ENCODE data around the gene KCNH3. TPM values are rescaled to one million over a fixed set of nuclear protein-coding genes. Genes with fewer than 3 reads are reported as not detected.
"Not testable (repeated sequence)": the region's sequence is repeated elsewhere in the genome, so short reads cannot be mapped to it uniquely, and the experiment has no call there.

The KCNH3 gene
- total RNA-seq, 2 donors from 2014 or later = 1.3 to 1.6 TPM

- Histone ChIP-seq H3K36me3 (replicated peaks in 1 of 2; ENCODE audit: insufficient read depth in 1 of 2, low read depth in 2 of 2) (no peaks in the 10 kb centered on the region), H3K27me3 (no peaks in the 10 kb centered on the region), H3K27ac (no peak overlapping the region), H3K4me3 (no peak overlapping the region), H3K4me1 (peaks cover 7% of the 10 kb centered on the region), H3K9me3 (no peaks in the 10 kb centered on the region)
- intact Hi-C loops (cut with DNase I) = no loop called here
- 8 to 21% methylated on average over 2 of the region's 2 CpGs for WGBS, 2 donors
- TF ChIP-seq CTCF (IDR thresholded peaks at IDR 0.05) (no peak), POLR2A (IDR thresholded peaks at IDR 0.05) (no peak)
- DNase-seq (peak in 1 of 4 donors; percentile 43), ATAC-seq (no peak)
These were observed 7.1 kb upstream of the KCNH3 start for GRCh38 chr12:49531745-49532144.

GRCh38 chr12:49533331-49533730 lies 5.5 kb upstream of the KCNH3 start:
- H3K4me3 ChIP-seq = no peak overlapping the region
- no peaks in the 10 kb centered on the region for H3K27me3 ChIP-seq
- ATAC-seq = peak; percentile 28
- peaks cover 19% of the 10 kb centered on the region for H3K4me1 ChIP-seq
- peak in 2 of 4 donors; percentile 12 to 30 for DNase-seq
- WGBS, 2 donors = 30 to 34% methylated on average over 9 to 10 of the region's 10 CpGs
- H3K9me3 ChIP-seq = no peaks in the 10 kb centered on the region
- intact Hi-C loops (cut with DNase I) = no loop called here
- H3K27ac ChIP-seq = no peak overlapping the region
- no peak for TF ChIP-seq POLR2A (IDR thresholded peaks at IDR 0.05)
- no peak for TF ChIP-seq CTCF (IDR thresholded peaks at IDR 0.05)
- no peaks in the 10 kb centered on the region for H3K36me3 ChIP-seq (replicated peaks in 1 of 2; ENCODE audit: insufficient read depth in 1 of 2, low read depth in 2 of 2)

DNA sequence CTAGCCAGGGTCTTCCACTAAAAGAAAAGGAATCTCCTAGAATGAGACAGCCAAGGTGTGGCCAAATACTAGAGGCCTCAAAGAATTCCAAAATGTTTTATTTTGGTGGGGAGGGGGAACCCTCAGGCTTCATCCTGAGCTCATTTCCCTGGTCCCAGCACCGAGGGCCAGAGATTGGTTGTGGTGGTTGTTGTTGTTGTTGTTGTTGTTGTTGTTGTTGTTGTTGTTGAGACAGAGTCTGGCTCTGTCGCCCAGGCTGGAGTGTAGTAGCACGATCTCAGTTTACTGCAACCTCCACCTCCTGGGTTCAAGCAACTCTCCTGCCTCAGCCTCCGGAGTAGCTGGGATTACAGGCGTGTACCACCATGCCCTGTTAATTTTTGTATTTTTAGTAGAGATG lies 4.7 kb upstream of the KCNH3 start:
- H3K27ac ChIP-seq; H3K9me3 ChIP-seq; H3K36me3 ChIP-seq (replicated peaks in 1 of 2; ENCODE audit: insufficient read depth in 1 of 2, low read depth in 2 of 2); H3K27me3 ChIP-seq; DNase-seq; intact Hi-C loops (cut with DNase I); H3K4me3 ChIP-seq; ATAC-seq: not testable (repeated sequence)
- WGBS, 2 donors = 95 to 98% methylated on average over 5 of the region's 5 CpGs
- peaks cover 20% of the 10 kb centered on the region for H3K4me1 ChIP-seq

DNA sequence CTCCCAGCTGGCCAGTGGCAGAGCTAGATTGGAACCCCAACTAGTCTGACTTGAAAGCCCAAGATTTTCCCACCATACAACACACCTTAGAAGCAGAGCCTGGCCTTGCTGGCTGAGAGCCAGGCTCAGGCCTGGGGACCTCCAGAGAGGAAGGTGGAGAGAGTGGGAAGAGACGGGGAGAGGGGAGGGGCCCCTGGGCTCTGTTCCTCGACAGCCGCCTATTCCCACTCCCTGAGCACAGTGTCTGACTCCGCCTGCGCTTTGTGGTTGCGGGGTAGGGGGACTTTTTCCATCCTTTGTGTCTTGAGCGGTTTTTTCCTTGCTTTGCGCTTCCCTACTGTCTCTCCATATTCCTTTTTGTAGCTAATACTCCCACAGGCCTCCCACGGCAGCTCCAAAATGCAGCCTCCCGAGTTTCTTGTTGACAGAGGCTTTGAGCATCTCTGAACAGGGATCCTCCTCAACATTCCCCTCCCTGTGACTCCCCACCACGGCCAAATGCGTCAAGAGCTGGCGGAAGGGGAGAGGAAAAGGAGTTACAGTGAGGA lies 4.0 kb upstream of the KCNH3 start:
- Histone ChIP-seq H3K4me3 (no peak overlapping the region), H3K9me3 (no peaks in the 10 kb centered on the region), H3K27me3 (no peaks in the 10 kb centered on the region), H3K27ac (no peak overlapping the region), H3K36me3 (replicated peaks in 1 of 2; ENCODE audit: insufficient read depth in 1 of 2, low read depth in 2 of 2) (no peaks in the 10 kb centered on the region), H3K4me1 (peaks cover 20% of the 10 kb centered on the region)
- ATAC-seq (no peak), DNase-seq (no peak)
- intact Hi-C loops (cut with DNase I) = no loop called here
- 81 to 85% methylated on average over 13 of the region's 13 CpGs for WGBS, 2 donors
- TF ChIP-seq POLR2A (IDR thresholded peaks at IDR 0.05) (no peak), CTCF (IDR thresholded peaks at IDR 0.05) (no peak)

- H3K27me3 ChIP-seq = no peaks in the 10 kb centered on the region
- intact Hi-C loops (cut with DNase I) = no loop called here
- no peak for ATAC-seq
These were observed 2.8 kb upstream of the KCNH3 start for GRCh38 chr12:49535921-49536525.

More at GRCh38 chr12:49535921-49536525, 2.8 kb upstream of the KCNH3 start:
- H3K4me3 ChIP-seq = no peak overlapping the region
- H3K36me3 ChIP-seq (replicated peaks in 1 of 2; ENCODE audit: insufficient read depth in 1 of 2, low read depth in 2 of 2) = no peaks in the 10 kb centered on the region
- H3K27ac ChIP-seq = no peak overlapping the region
- no peak for DNase-seq
- no peaks in the 10 kb centered on the region for H3K9me3 ChIP-seq
- TF ChIP-seq POLR2A (IDR thresholded peaks at IDR 0.05) (no peak), CTCF (IDR thresholded peaks at IDR 0.05) (no peak)
- peaks cover 20% of the 10 kb centered on the region for H3K4me1 ChIP-seq
- WGBS, 2 donors = 71 to 88% methylated on average over 6 of the region's 6 CpGs
